GM12878 (cell line): Measurements from ENCODE around the gene USP9X.

Source experiments
- EP300 ChIP-seq, 2 experiments: fragments of 150-350 bp in 1 of 2; IDR thresholded peaks; 2 replicates each; pipeline ENCODE4 v1.6.1; 2011 to 2012; ENCODE audit warnings: low read depth in 2 of 2, low read length in 2 of 2, borderline replicate concordance in 1 of 2, improper control_type of control experiment in 1 of 2, inconsistent platforms in 1 of 2; ENCODE audit not compliant: control insufficient read depth in 1 of 2
- NR2C2 ChIP-seq: IDR thresholded peaks from 2 replicates; pipeline ENCODE4 v1.6.1; 2011; ENCODE audit warnings: borderline replicate concordance, low read depth; ENCODE audit not compliant: control insufficient read depth, insufficient read length
- POLR2A ChIP-seq: IDR thresholded peaks from 2 replicates; pipeline ENCODE4 v1.6.1; 2011; ENCODE audit warnings: low read depth, mild to moderate bottlenecking, low read length
- SMC3 ChIP-seq: IDR thresholded peaks from 2 replicates; pipeline ENCODE4 v1.6.1; 2011; ENCODE audit warnings: low read length, improper control_type of control experiment, borderline replicate concordance
- TCF12 ChIP-seq: IDR thresholded peaks from 2 replicates; pipeline ENCODE4 v1.6.1; 2011; ENCODE audit warnings: low read depth, mild to moderate bottlenecking, low read length
- ZNF622 ChIP-seq: fragments of 450-650 bp; IDR thresholded peaks from 2 replicates; pipeline ENCODE4 v1.6.1; 2017; ENCODE audit warnings: mild to moderate bottlenecking, inconsistent platforms
- TF ChIP-seq, protein P1 (sequence below), 3 experiments: IDR thresholded peaks in 2 of 3; conservative IDR thresholded peaks in 1 of 3; 2 replicates each; pipeline ENCODE4 v1.5.1; 2011; ENCODE audit warnings: low read depth in 3 of 3, low read length in 3 of 3, mild to moderate bottlenecking in 3 of 3, control low read depth in 2 of 3, moderate library complexity in 2 of 3, inconsistent platforms in 1 of 3, mixed read lengths in 1 of 3; ENCODE audit not compliant: control insufficient read depth in 2 of 3, insufficient read depth in 1 of 3; ENCODE audit errors: extremely low read depth in 1 of 3
- TF ChIP-seq, protein P2 (sequence below): fragments of 450-650 bp; IDR thresholded peaks from 2 replicates; pipeline ENCODE4 v1.6.1; 2017; ENCODE audit warnings: antibody characterized with exemption, mild to moderate bottlenecking, moderate library complexity

DNA sequence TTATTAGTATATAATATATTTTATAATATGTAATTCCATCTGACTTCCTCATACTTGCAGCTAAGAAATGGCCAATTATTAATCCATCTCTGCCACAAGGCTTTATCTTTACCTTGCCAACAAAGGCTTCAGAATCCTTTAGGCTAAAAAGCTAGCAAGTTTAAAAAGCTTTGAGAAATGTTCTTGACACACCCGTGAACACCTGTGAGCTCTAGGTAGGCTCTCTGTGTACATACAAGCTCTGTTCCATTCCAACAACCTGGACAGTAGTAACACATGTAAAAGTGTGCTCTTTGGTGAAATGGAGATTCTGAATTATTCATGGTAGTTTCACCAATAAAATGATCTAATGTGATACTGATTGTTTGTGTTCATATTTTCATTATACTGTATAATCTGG lies 49.7 kb upstream of the USP9X start:
- TF ChIP-seq TCF12 (no peak), EP300 (IDR thresholded peaks at IDR 0.05; ENCODE audit: borderline replicate concordance in 1 of 2, control insufficient read depth in 1 of 2, low read depth in 2 of 2, low read length in 2 of 2) (no peak), POLR2A (no peak), NR2C2 (no peak), SMC3 (no peak), ZNF622 (no peak)
- TF ChIP-seq, protein P1, sequence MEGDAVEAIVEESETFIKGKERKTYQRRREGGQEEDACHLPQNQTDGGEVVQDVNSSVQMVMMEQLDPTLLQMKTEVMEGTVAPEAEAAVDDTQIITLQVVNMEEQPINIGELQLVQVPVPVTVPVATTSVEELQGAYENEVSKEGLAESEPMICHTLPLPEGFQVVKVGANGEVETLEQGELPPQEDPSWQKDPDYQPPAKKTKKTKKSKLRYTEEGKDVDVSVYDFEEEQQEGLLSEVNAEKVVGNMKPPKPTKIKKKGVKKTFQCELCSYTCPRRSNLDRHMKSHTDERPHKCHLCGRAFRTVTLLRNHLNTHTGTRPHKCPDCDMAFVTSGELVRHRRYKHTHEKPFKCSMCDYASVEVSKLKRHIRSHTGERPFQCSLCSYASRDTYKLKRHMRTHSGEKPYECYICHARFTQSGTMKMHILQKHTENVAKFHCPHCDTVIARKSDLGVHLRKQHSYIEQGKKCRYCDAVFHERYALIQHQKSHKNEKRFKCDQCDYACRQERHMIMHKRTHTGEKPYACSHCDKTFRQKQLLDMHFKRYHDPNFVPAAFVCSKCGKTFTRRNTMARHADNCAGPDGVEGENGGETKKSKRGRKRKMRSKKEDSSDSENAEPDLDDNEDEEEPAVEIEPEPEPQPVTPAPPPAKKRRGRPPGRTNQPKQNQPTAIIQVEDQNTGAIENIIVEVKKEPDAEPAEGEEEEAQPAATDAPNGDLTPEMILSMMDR (IDR thresholded peaks at IDR 0.05 in 2 of 3, conservative IDR thresholded peaks at IDR 0.05 in 1 of 3; ENCODE audit: control insufficient read depth in 2 of 3, extremely low read depth in 1 of 3, insufficient read depth in 1 of 3, low read depth in 3 of 3, low read length in 3 of 3), result no peak
- TF ChIP-seq, protein P2, sequence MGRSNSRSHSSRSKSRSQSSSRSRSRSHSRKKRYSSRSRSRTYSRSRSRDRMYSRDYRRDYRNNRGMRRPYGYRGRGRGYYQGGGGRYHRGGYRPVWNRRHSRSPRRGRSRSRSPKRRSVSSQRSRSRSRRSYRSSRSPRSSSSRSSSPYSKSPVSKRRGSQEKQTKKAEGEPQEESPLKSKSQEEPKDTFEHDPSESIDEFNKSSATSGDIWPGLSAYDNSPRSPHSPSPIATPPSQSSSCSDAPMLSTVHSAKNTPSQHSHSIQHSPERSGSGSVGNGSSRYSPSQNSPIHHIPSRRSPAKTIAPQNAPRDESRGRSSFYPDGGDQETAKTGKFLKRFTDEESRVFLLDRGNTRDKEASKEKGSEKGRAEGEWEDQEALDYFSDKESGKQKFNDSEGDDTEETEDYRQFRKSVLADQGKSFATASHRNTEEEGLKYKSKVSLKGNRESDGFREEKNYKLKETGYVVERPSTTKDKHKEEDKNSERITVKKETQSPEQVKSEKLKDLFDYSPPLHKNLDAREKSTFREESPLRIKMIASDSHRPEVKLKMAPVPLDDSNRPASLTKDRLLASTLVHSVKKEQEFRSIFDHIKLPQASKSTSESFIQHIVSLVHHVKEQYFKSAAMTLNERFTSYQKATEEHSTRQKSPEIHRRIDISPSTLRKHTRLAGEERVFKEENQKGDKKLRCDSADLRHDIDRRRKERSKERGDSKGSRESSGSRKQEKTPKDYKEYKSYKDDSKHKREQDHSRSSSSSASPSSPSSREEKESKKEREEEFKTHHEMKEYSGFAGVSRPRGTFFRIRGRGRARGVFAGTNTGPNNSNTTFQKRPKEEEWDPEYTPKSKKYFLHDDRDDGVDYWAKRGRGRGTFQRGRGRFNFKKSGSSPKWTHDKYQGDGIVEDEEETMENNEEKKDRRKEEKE, result no peak
